NB4 (cell line): ENCODE data around the gene CCDC106.
A peak's percentile ranks its signal among the peaks of the same experiment; 100 is the strongest.

ENCODE experiments used
- DNase-seq: peaks from one replicate; pipeline ENCODE4 v3.0.0; 2010; ENCODE audit warnings: low read depth
- H3K4me3 ChIP-seq: one replicate; pipeline ENCODE4 v1.5.1; 2011; ENCODE audit warnings: mild to moderate bottlenecking, low read depth, low read length, moderate library complexity
- MYC ChIP-seq: IDR thresholded peaks from 2 replicates; pipeline ENCODE4 v1.6.1; 2011; ENCODE audit warnings: low read depth, low read length
- POLR2A ChIP-seq: IDR thresholded peaks from 2 replicates; pipeline ENCODE4 v1.6.1; 2011; ENCODE audit warnings: mild to moderate bottlenecking; ENCODE audit not compliant: insufficient read length; ENCODE audit errors: extremely low read depth
- TF ChIP-seq, protein P1 (sequence below): IDR thresholded peaks from 2 replicates; pipeline ENCODE4 v1.6.1; 2011; ENCODE audit warnings: low read depth, low read length
- TF ChIP-seq, protein P2 (sequence below): IDR thresholded peaks from one replicate; pipeline ENCODE4 v1.5.1; 2012; ENCODE audit warnings: low read depth, low read length

The CCDC106 gene

DNA sequence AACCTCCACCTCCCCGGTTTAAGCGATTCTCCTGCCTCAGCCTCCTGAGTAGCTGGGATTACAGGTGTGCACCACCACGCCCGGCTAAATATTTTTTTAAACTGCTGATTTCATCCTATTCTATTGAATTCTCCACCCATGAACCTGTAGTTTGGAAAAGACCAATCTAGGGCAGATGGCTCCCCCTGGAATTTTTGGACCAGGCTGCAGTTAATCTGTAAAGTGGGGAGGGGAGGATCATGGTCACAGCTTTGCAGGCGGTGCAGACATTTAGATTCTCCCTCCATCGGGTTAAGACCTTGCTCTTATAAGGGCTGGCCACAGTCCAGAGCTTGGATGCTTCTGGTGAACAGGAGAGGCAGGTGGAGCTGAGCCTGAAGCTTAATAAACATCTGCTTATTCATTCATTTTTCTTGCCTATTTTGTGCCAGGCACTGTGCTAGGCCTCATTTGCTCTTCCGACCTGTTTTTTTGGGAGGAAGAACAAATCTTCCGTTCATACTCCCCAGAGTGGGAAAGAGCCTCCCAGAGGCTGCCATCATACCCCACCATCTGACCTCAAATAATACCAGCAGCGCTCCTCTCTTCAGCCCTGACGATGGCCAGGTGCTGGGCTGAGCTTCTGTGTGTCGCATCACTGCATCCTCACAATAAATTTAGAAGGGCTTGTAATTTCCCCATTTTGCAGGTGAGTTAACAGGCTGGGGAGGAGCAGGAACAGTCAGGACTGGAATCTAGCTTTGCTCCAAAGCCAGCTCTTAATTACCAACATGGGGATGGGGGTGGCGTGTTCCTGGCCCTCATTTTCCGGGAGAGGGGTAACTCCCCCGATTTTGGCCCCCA, 902 bp upstream of the CCDC106 start:
- no peak for DNase-seq
- peak overlapping the region; percentile 46 for H3K4me3 ChIP-seq
- TF ChIP-seq, protein P1, sequence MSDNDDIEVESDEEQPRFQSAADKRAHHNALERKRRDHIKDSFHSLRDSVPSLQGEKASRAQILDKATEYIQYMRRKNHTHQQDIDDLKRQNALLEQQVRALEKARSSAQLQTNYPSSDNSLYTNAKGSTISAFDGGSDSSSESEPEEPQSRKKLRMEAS, result no peak
- TF ChIP-seq, protein P2, sequence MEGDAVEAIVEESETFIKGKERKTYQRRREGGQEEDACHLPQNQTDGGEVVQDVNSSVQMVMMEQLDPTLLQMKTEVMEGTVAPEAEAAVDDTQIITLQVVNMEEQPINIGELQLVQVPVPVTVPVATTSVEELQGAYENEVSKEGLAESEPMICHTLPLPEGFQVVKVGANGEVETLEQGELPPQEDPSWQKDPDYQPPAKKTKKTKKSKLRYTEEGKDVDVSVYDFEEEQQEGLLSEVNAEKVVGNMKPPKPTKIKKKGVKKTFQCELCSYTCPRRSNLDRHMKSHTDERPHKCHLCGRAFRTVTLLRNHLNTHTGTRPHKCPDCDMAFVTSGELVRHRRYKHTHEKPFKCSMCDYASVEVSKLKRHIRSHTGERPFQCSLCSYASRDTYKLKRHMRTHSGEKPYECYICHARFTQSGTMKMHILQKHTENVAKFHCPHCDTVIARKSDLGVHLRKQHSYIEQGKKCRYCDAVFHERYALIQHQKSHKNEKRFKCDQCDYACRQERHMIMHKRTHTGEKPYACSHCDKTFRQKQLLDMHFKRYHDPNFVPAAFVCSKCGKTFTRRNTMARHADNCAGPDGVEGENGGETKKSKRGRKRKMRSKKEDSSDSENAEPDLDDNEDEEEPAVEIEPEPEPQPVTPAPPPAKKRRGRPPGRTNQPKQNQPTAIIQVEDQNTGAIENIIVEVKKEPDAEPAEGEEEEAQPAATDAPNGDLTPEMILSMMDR, result no peak
- TF ChIP-seq POLR2A, result no peak
- TF ChIP-seq MYC, result no peak

DNA sequence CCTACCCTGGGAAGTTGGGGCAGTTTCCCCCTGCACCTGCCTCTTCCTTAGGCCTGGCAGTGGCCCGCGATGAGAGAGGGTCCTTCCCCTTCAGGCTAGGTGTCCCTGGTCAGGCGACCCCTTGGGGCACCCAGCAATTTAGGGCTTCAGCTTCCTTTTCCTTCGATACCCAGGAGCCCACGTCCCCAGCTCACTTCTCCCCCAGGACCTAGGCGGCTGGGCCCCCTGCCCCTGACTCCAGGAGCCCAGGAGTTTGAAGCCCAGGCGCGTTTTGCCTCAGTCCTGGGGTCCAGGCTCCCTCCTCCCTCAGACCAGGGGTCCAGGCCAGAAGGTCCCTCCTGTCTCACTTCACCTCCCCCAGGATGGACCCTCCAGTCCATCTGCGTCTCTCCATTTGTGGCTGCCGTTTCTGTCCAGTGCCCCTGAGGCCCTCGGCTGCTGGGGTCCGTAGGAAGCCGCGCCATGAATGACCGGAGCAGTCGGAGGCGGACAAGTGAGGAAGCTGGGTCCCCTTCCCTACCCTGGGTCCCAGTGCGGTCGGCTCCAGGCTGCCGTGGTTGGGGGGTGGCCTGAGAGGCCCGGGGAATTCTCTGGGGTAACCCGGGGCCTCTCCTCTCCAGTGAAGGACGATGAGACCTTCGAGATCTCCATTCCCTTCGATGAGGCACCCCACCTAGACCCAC, 714 bp downstream of the CCDC106 start:
- peak overlapping the region; percentile 46 for H3K4me3 ChIP-seq
- TF ChIP-seq POLR2A (no peak), MYC (no peak)
- TF ChIP-seq, protein P1, result no peak
- TF ChIP-seq, protein P2, result no peak
- no peak for DNase-seq

DNA sequence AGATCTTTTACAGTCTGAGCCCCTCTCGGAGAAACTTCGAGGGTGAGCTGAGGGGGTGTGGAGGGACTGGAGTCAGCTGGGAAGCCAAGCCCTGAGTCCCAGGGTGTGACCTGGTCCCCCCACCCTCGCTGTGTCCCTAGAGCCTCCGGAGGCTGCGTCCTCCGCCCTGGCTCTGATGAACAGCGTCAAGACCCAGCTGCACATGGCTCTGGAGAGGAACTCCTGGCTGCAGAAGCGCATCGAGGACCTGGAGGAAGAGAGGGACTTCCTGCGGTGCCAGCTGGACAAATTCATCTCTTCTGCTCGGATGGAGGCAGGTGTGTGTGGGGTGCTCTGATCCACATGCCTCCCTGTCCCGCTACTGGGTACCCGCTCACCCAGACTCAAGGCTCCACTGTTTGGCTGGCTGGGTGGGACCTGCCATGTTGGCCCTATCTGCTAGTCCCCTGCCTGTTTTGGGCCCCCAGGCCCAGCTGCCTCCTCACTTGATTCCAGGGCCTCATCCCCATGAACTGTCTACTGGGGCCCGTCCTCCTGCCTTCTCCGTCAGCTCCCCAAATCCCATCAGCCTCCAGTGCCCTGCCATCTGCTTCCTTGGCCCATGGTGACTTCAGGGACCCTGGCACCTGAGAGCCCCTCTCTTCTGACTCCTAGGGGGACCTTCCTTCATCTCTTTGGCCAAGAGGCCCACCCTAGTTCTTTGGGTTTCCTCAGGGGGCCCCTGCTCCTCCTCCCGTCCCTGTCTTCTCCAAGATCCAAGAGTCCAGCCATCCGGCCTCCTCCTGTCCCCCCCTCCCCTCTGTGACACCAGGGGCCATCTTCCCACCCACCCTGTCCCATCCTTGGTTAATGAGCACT, 1.5 kb downstream of the CCDC106 start:
- DNase-seq, result no peak
- no peak overlapping the region for H3K4me3 ChIP-seq
- TF ChIP-seq, protein P1, result no peak
- TF ChIP-seq POLR2A, result no peak
- TF ChIP-seq, protein P2, result no peak
- TF ChIP-seq MYC, result no peak

DNA sequence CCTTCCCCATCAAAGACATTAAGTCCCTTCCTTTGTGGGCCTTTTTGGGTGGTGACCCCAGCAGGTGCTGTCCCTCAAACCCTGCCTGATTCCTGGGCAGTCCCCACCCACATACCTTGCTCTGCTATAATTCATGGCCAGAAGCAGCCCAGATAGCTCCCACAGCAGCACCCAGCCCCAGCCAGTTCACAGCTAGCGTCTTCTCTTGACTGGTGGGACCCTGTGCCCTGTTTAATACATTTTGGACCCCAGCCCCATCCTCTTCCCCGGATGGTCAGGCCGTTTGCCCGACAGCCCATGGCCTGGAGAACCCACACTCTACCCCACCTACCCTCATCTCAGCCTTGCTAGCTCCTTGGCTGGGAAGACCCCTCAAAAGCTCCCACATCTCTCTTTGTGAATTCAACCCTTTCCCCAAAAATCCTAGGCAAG, 2.1 kb downstream of the CCDC106 start:
- no peak for DNase-seq
- TF ChIP-seq, protein P2, result no peak
- TF ChIP-seq, protein P1, result no peak
- TF ChIP-seq POLR2A (no peak), MYC (no peak)

DNA sequence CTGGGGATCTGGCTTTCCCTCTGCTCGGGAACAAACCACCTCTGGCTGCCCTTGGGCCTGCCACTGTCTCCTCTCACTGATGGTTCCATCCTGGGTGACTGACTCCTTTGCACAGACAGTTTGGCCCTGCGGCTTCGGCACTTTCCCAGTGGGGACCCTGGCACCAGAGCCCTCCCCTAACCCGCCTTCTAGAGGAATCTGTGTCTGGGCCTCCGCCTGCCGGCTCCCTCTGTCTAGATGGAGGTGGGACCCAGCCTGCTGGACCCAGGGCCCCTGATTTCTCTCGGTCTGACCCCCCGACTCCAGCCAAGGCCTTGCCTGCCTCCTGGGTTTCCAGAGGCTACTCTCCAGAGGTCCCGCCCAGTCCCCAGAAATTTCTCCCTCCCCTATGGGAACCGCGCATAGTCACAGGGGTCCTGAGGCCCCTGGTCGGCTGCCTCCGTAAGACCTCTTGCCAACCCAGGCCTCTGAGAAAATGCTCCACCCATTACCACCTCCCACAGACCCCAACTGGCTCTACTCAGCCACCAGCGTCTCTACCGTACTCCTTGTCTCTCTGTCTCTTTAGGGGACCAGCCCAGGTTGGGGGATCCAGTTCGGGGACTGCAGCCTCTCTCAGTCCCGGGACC, 2.7 kb downstream of the CCDC106 start:
- H3K4me3 ChIP-seq, result no peak overlapping the region
- TF ChIP-seq, protein P1, result no peak
- TF ChIP-seq POLR2A (no peak), MYC (no peak)
- TF ChIP-seq, protein P2, result no peak
- no peak for DNase-seq

More for the DNA sequence above, 2.1 kb downstream of the CCDC106 start:
- H3K4me3 ChIP-seq, result no peak overlapping the region
